K562 (cell line): ENCODE measurements around the gene C6orf58. TPM values are rescaled to one million over a fixed set of nuclear protein-coding genes. Genes with fewer than 3 reads are reported as not detected.

Experiments
- ATAC-seq: fragments of 200-7000 bp; cut with Tn5 transposase; 3 replicates; pipeline ENCODE4 v1.9.1; 2020; ENCODE audit warnings: moderate library complexity
- BruUV-seq: library from RNA; stranded (reverse); fragments of 400-500 nt; replicated peaks from 2 replicates; lab custom pipeline; 2021; lab: Mats Ljungman, UMichigan
- CTCF ChIA-PET: fragments of 300-600 bp; formaldehyde crosslinking; extraction: SDS; loops from one replicate; lab custom pipeline; 2021; ENCODE audit warnings: low intra/inter-chr PET ratio; lab: Yijun Ruan, JAX
- POLR2A ChIA-PET: fragments of 300-600, 350-650 bp; sonication (Branson Sonifier 250); formaldehyde crosslinking; extraction: SDS; loops from one replicate; lab custom pipeline; 2021; ENCODE audit warnings: antibody characterized with exemption, inconsistent platforms; lab: Yijun Ruan, JAX
- DNase-seq, 4 experiments: peaks; one replicate each; pipeline versions ENCODE4 v3.0.0 to v3.0.0-alpha.2; 2011 to 2018; ENCODE audit warnings: low spot score in 3 of 4, mixed read lengths in 3 of 4; ENCODE audit errors: extremely low read depth in 1 of 4
- FAIRE-seq: peaks from 2 replicates; lab custom pipeline; 2011; peaks lifted over from hg19 to GRCh38; lab: Jason Lieb, UNC
- H2AFZ ChIP-seq: 2 replicates; pipeline ENCODE4 v1.6.0; 2011; ENCODE audit warnings: low read depth, low read length, control low read depth, inconsistent platforms
- H3K27ac ChIP-seq: fragments of 200-600 bp; 3 replicates; pipeline ENCODE4 v1.8.0; 2011; ENCODE audit warnings: low read depth, mild to moderate bottlenecking, control low read depth, inconsistent platforms, low read length, moderate library complexity, mixed read lengths; ENCODE audit errors: extremely low read depth
- H3K27me3 ChIP-seq, 2 experiments: fragments of 300-600 bp in 1 of 2; 2 replicates in 1 of 2; 3 replicates in 1 of 2; pipeline versions ENCODE4 v1.6.0 to v1.8.0; 2011; ENCODE audit warnings: inconsistent platforms in 2 of 2, low read length in 2 of 2, mild to moderate bottlenecking in 1 of 2, mixed read lengths in 1 of 2, moderate library complexity in 1 of 2; ENCODE audit not compliant: control insufficient read depth in 2 of 2, insufficient read depth in 2 of 2
- H3K36me3 ChIP-seq: fragments of 300-600 bp; 3 replicates; pipeline ENCODE4 v1.8.0; 2011; ENCODE audit warnings: mild to moderate bottlenecking, low read length, inconsistent platforms; ENCODE audit not compliant: control insufficient read depth, insufficient read depth
- H3K4me1 ChIP-seq, 2 experiments: fragments of 200-600 bp in 1 of 2; replicated peaks in 1 of 2; 2 replicates in 1 of 2; 3 replicates in 1 of 2; pipeline versions ENCODE4 v1.5.1 to v1.8.0; 2011; ENCODE audit warnings: inconsistent platforms in 2 of 2, low read length in 2 of 2, mild to moderate bottlenecking in 1 of 2, mixed read lengths in 1 of 2, moderate library complexity in 1 of 2; ENCODE audit not compliant: control insufficient read depth in 2 of 2, insufficient read depth in 2 of 2
- H3K4me2 ChIP-seq: 2 replicates; pipeline ENCODE4 v1.6.1; 2011; ENCODE audit warnings: low read length, control low read depth, inconsistent platforms, mixed read lengths; ENCODE audit not compliant: insufficient read depth
- H3K4me3 ChIP-seq: fragments of 200-600 bp; sonication (generic), shearing (Covaris generic); 2 replicates; pipeline ENCODE4 v1.5.1; 2016; ENCODE audit warnings: control low read depth, inconsistent platforms
- H3K79me2 ChIP-seq: fragments of 200-600 bp; 3 replicates; pipeline ENCODE4 v1.8.0; 2011; ENCODE audit warnings: low read length, inconsistent platforms; ENCODE audit not compliant: control insufficient read depth, insufficient read depth
- H3K9ac ChIP-seq, 2 experiments: 2 replicates each; pipeline versions ENCODE4 v1.6.0 to v1.6.1; 2011; ENCODE audit warnings: low read depth in 2 of 2, low read length in 2 of 2, control low read depth in 1 of 2, inconsistent platforms in 1 of 2, mild to moderate bottlenecking in 1 of 2, mixed read lengths in 1 of 2; ENCODE audit not compliant: insufficient read depth in 1 of 2
- H3K9me1 ChIP-seq: one replicate; pipeline ENCODE4 v1.6.0; 2011; ENCODE audit warnings: inconsistent platforms, mild to moderate bottlenecking, low read length, moderate library complexity; ENCODE audit not compliant: control insufficient read depth, insufficient read depth
- H3K9me3 ChIP-seq: replicated peaks from 2 replicates; pipeline ENCODE4 v1.5.1; 2011; ENCODE audit warnings: low read depth, low read length, inconsistent platforms; ENCODE audit not compliant: control insufficient read depth, insufficient read depth
- H4K20me1 ChIP-seq: replicated peaks from 2 replicates; pipeline ENCODE4 v1.6.1; 2011; ENCODE audit warnings: low read length, inconsistent platforms, mixed read lengths; ENCODE audit not compliant: control insufficient read depth, insufficient read depth
- BCOR ChIP-seq: fragments of 450-650 bp; IDR thresholded peaks from 2 replicates; pipeline ENCODE4 v1.6.1; 2016
- CC2D1A ChIP-seq: fragments of 450-650 bp; IDR thresholded peaks from 2 replicates; pipeline ENCODE4 v1.6.1; 2017; ENCODE audit warnings: mild to moderate bottlenecking
- ELK1 ChIP-seq: sonication (generic); formaldehyde crosslinking; IDR thresholded peaks from 2 replicates; pipeline ENCODE4 v1.8.1; 2022; ENCODE audit warnings: missing genetic modification reagents
- FOXK1 ChIP-seq: sonication (generic); formaldehyde crosslinking; IDR thresholded peaks from 2 replicates; pipeline ENCODE4 v1.8.0; 2022; ENCODE audit warnings: missing genetic modification reagents, mild to moderate bottlenecking, borderline replicate concordance
- HDAC1 ChIP-seq, 2 experiments: fragments of 450-650 bp; IDR thresholded peaks; 2 replicates each; pipeline ENCODE4 v1.6.1; 2016 to 2017; ENCODE audit warnings: inconsistent platforms in 1 of 2, mild to moderate bottlenecking in 1 of 2, moderate library complexity in 1 of 2
- KLF10 ChIP-seq: fragments of 250-450 bp; sonication (Bioruptor Pico); IDR thresholded peaks from 2 replicates; pipeline ENCODE4 v1.6.1; 2021; ENCODE audit warnings: matching md5 sums
- PHTF2 ChIP-seq: fragments of 250-450 bp; sonication (Bioruptor Pico); IDR thresholded peaks from 2 replicates; pipeline ENCODE4 v1.5.0; 2021; ENCODE audit warnings: mild to moderate bottlenecking
- RBFOX2 ChIP-seq: fragments of 200-400 bp; formaldehyde crosslinking; IDR thresholded peaks from 2 replicates; pipeline ENCODE4 v1.6.1; 2017; ENCODE audit warnings: low read depth, mild to moderate bottlenecking, low read length, moderate library complexity
- ZBTB1 ChIP-seq: sonication (generic); formaldehyde crosslinking; IDR thresholded peaks from 2 replicates; pipeline ENCODE4 v1.8.1; 2023; ENCODE audit warnings: missing genetic modification reagents, low read depth, mild to moderate bottlenecking, borderline replicate concordance
- ZKSCAN3 ChIP-seq: fragments of 250-450 bp; sonication (Bioruptor Pico); IDR thresholded peaks from 2 replicates; pipeline ENCODE4 v1.4.0; 2020
- ZNF316 ChIP-seq: fragments of 450-650 bp; IDR thresholded peaks from 2 replicates; pipeline ENCODE4 v1.6.1; 2016
- ZSCAN32 ChIP-seq: fragments of 450-650 bp; formaldehyde crosslinking; IDR thresholded peaks from 2 replicates; pipeline ENCODE4 v1.4.0; 2020; ENCODE audit warnings: mild to moderate bottlenecking, moderate library complexity
- WGBS: fragments of 100-300 bp; shearing (Covaris generic); methylation state at CpG from one replicate; pipeline ENCODE4 v1.1.6; 2016; ENCODE audit warnings: low coverage, mixed read lengths; ENCODE audit not compliant: insufficient coverage; ENCODE audit errors: missing lambda C conversion rate; 5-methylcytosine and 5-hydroxymethylcytosine counted together
- in situ Hi-C: fragments of 300-500 bp; cut with MboI; formaldehyde crosslinking; loops from 4 replicates; pipeline ENCODE4 v1.15.0; 2018; ENCODE audit warnings: inconsistent platforms, mixed read lengths
- intact Hi-C: fragments of 100-400 bp; cut with micrococcal nuclease; formaldehyde crosslinking; loops from 2 replicates; pipeline ENCODE4 v1.14.2; 2022
- polyA plus RNA-seq, 8 experiments: library from polyadenylated mRNA; depleted of rRNA in 4 of 8; stranded (reverse) in 5 of 8; unstranded in 3 of 8; fragments of >200 nt; fragmentation: Nextera tagmentation in 2 of 8; fragmentation: Illumina TruSeq in 1 of 8; extraction: Ambion mirVana in 2 of 8; extraction: Trizol in 1 of 8; gene quantifications; 2 replicates each; pipeline versions ENCODE4 v1.2.1 to v1.2.3, GENCODE V29; 2011 to 2014; ENCODE audit warnings: inconsistent platforms in 1 of 8, missing spikeins in 1 of 8
- total RNA-seq, 7 experiments: library from RNA; depleted of rRNA in 6 of 7; stranded (reverse); fragments of >200 nt in 6 of 7; fragmentation: Illumina TruSeq in 2 of 7; extraction: Trizol in 2 of 7; gene quantifications; 2 replicates each; pipeline versions ENCODE4 v1.2.1 to v1.2.3, GENCODE V29; 2011 to 2021; ENCODE audit warnings: low replicate concordance in 1 of 7
- TF ChIP-seq, protein P1 (sequence below): fragments of 250-450 bp; sonication (Bioruptor Pico); IDR thresholded peaks from 2 replicates; pipeline ENCODE4 v1.4.0; 2020; ENCODE audit warnings: borderline replicate concordance
- TF ChIP-seq, protein P2 (sequence below): fragments of 450-650 bp; IDR thresholded peaks from one replicate; pipeline ENCODE4 v1.6.1; 2018; ENCODE audit warnings: mild to moderate bottlenecking, moderate library complexity; ENCODE audit not compliant: partially characterized antibody
- TF ChIP-seq, protein P3 (sequence below): fragments of 250-450 bp; sonication (Bioruptor Pico); IDR thresholded peaks from 2 replicates; pipeline ENCODE4 v1.8.0; 2021; ENCODE audit warnings: moderate library complexity, mild to moderate bottlenecking, inconsistent platforms

The C6orf58 gene
- total and polyA plus RNA-seq, 9 of the 15 experiments (the other 6 are each of a cell fraction or from before 2014, with no cell fraction given), result 0.04 TPM; not detected in 8

- Histone ChIP-seq H3K9ac (no peak overlapping the region), H3K27me3 (no peaks in the 10 kb centered on the region), H4K20me1 (no peaks in the 10 kb centered on the region), H2AFZ (no peak overlapping the region), H3K9me1 (no peaks in the 10 kb centered on the region), H3K4me3 (no peak overlapping the region), H3K36me3 (no peaks in the 10 kb centered on the region), H3K4me2 (no peak overlapping the region), H3K4me1 (no peaks in the 10 kb centered on the region), H3K9me3 (no peaks in the 10 kb centered on the region), H3K27ac (no peak overlapping the region), H3K79me2 (no peaks in the 10 kb centered on the region)
- no peak for DNase-seq
- in situ Hi-C loops, result no loop called here
- 4% methylated on average over 1 of the region's 1 CpG for WGBS
- intact Hi-C loops, result no loop called here
- ATAC-seq, result no peak
- TF ChIP-seq CC2D1A, result no peak
- no peak for TF ChIP-seq ZBTB1
- no peak for TF ChIP-seq ELK1
- no peak for TF ChIP-seq ZNF316
- TF ChIP-seq PHTF2 (CRISPR knock-in tag), result no peak
- TF ChIP-seq, protein P1, sequence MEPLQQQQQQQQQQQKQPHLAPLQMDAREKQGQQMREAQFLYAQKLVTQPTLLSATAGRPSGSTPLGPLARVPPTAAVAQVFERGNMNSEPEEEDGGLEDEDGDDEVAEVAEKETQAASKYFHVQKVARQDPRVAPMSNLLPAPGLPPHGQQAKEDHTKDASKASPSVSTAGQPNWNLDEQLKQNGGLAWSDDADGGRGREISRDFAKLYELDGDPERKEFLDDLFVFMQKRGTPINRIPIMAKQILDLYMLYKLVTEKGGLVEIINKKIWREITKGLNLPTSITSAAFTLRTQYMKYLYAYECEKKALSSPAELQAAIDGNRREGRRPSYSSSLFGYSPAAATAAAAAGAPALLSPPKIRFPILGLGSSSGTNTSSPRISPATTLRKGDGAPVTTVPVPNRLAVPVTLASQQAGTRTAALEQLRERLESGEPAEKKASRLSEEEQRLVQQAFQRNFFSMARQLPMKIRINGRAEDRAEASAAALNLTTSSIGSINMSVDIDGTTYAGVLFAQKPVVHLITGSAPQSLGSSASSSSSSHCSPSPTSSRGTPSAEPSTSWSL (CRISPR knock-in tag), result no peak
- TF ChIP-seq FOXK1 (CRISPR knock-in tag), result no peak
- no peak for TF ChIP-seq RBFOX2
- TF ChIP-seq ZKSCAN3 (CRISPR knock-in tag), result no peak
- no peak for TF ChIP-seq BCOR
- TF ChIP-seq HDAC1 (IDR thresholded peaks at IDR 0.05), result no peak
- TF ChIP-seq, protein P2, sequence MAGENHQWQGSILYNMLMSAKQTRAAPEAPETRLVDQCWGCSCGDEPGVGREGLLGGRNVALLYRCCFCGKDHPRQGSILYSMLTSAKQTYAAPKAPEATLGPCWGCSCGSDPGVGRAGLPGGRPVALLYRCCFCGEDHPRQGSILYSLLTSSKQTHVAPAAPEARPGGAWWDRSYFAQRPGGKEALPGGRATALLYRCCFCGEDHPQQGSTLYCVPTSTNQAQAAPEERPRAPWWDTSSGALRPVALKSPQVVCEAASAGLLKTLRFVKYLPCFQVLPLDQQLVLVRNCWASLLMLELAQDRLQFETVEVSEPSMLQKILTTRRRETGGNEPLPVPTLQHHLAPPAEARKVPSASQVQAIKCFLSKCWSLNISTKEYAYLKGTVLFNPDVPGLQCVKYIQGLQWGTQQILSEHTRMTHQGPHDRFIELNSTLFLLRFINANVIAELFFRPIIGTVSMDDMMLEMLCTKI, result no peak
- no peak for TF ChIP-seq KLF10 (CRISPR knock-in tag)
- TF ChIP-seq, protein P3, sequence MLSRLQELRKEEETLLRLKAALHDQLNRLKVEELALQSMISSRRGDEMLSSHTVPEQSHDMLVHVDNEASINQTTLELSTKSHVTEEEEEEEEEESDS (CRISPR knock-in tag), result no peak
- TF ChIP-seq ZSCAN32 (CRISPR knock-in tag), result no peak
- no peak for FAIRE-seq
- no TSS peak for BruUV-seq
- POLR2A ChIA-PET, result no interaction called here
- CTCF ChIA-PET, result no interaction called here
Observed at GRCh38 chr6:127570739-127571389, 6.1 kb upstream of the C6orf58 start.
